Measurements from ENCODE around the gene TRAPPC10. TPM values are rescaled to one million over a fixed set of nuclear protein-coding genes. Genes with fewer than 3 reads are reported as not detected.

TRAPPC10 gene
- polyA plus RNA-seq, 1 of the 3 experiments (the other 2 are of a cell fraction): 17.5 TPM

DNA sequence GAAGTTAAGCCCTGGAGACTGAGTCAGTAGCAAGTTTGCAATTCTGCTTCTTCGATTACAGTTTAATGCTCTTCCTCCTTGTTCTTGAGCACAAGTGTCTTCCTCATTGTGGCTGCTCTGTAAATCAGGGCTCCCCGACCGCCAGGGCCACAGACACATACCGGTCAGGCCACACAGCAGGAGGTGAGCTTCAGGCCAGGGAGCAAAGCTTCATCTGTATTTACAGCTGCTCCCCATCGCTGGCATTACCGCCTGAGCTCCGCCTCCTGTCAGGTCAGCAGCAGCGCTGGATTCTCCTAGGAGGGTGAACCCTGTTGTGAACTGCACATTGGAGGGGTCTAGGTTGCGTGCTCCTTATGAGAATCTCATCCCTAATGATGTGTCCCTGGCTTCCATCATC, 1.7 kb upstream of the TRAPPC10 start:
- Histone ChIP-seq H3K4me1 (ENCODE audit: control insufficient read depth in 1 of 2, insufficient read depth in 2 of 2, low read depth in 1 of 2, low read length in 1 of 2) (peaks cover 20 to 22% of the 10 kb centered on the region in 2 experiments), H3F3A (replicated peaks; ENCODE audit: insufficient read depth) (peaks cover 33% of the 10 kb centered on the region), H3K27ac (ENCODE audit: low read depth in 2 of 2, low read length in 1 of 2) (no peak overlapping the region), H3K27me3 (ENCODE audit: insufficient read depth) (no peaks in the 10 kb centered on the region), H4K20me1 (ENCODE audit: insufficient read depth) (peaks cover 26% of the 10 kb centered on the region), H3K9me3 (no peaks in the 10 kb centered on the region), H2AFZ (ENCODE audit: low read depth) (no peak overlapping the region), H3K9me2 (no peaks in the 10 kb centered on the region), H3K4me2 (no peak overlapping the region), H3K9ac (no peak overlapping the region), H3K36me3 (replicated peaks in 1 of 2; ENCODE audit: control insufficient read depth in 1 of 2, insufficient read depth in 2 of 2, low read length in 1 of 2) (no peaks in the 10 kb centered on the region), H3K4me3 (ENCODE audit: low read depth in 2 of 2, low read length in 1 of 2) (no peak overlapping the region), H3K79me2 (ENCODE audit: insufficient read depth) (peaks cover 42% of the 10 kb centered on the region)
- no peak for DNase-seq
- CTCF ChIA-PET: interaction anchor here (1.0 to 1.3 kb wide), 4 partner anchors 16 to 200 kb away, joined by 3 read pairs; no protein-coding TSS in a partner anchor
- TF ChIP-seq FOXJ3 (CRISPR knock-in tag; IDR thresholded peaks at IDR 0.05) (no peak), SMC3 (IDR thresholded peaks at IDR 0.05; ENCODE audit: low read depth, low read length) (no peak), TAF1 (IDR thresholded peaks at IDR 0.05; ENCODE audit: borderline replicate concordance, low read depth, low read length) (no peak), PBX3 (IDR thresholded peaks at IDR 0.05) (no peak), GABPA (IDR thresholded peaks at IDR 0.05; ENCODE audit: low read depth) (no peak), MXI1 (IDR thresholded peaks at IDR 0.05; ENCODE audit: low read depth, low read length) (no peak), RAD21 (IDR thresholded peaks at IDR 0.05; ENCODE audit: low read length) (no peak), CHD2 (IDR thresholded peaks at IDR 0.05; ENCODE audit: low read length, partially characterized antibody) (no peak), JUND (IDR thresholded peaks at IDR 0.05) (no peak), GATA2 (CRISPR knock-in tag; IDR thresholded peaks at IDR 0.05) (no peak), POLR2AphosphoS5 (IDR thresholded peaks at IDR 0.05; ENCODE audit: low read depth, low read length) (no peak), SIN3A (IDR thresholded peaks at IDR 0.05; ENCODE audit: borderline replicate concordance, low read depth, low read length) (no peak)
- TF ChIP-seq, protein P1, sequence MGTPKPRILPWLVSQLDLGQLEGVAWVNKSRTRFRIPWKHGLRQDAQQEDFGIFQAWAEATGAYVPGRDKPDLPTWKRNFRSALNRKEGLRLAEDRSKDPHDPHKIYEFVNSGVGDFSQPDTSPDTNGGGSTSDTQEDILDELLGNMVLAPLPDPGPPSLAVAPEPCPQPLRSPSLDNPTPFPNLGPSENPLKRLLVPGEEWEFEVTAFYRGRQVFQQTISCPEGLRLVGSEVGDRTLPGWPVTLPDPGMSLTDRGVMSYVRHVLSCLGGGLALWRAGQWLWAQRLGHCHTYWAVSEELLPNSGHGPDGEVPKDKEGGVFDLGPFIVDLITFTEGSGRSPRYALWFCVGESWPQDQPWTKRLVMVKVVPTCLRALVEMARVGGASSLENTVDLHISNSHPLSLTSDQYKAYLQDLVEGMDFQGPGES (IDR thresholded peaks at IDR 0.05; ENCODE audit: low read depth, low read length): no peak
- TF ChIP-seq, protein P2, sequence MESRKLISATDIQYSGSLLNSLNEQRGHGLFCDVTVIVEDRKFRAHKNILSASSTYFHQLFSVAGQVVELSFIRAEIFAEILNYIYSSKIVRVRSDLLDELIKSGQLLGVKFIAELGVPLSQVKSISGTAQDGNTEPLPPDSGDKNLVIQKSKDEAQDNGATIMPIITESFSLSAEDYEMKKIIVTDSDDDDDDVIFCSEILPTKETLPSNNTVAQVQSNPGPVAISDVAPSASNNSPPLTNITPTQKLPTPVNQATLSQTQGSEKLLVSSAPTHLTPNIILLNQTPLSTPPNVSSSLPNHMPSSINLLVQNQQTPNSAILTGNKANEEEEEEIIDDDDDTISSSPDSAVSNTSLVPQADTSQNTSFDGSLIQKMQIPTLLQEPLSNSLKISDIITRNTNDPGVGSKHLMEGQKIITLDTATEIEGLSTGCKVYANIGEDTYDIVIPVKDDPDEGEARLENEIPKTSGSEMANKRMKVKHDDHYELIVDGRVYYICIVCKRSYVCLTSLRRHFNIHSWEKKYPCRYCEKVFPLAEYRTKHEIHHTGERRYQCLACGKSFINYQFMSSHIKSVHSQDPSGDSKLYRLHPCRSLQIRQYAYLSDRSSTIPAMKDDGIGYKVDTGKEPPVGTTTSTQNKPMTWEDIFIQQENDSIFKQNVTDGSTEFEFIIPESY (IDR thresholded peaks at IDR 0.05; ENCODE audit: borderline replicate concordance, low read depth): no peak
- WGBS (ENCODE audit: low lambda C conversion rate): 98% methylated on average over 9 of the region's 9 CpGs
- POLR2A ChIA-PET: interaction anchor here (1.0 to 2.2 kb wide), 2 partner anchors 10 to 27 kb away, joined by 3 to 4 read pairs; no protein-coding TSS in a partner anchor
